ENCODE data around the gene TDRD9.

- TF ChIP-seq CTCF (IDR thresholded peaks at IDR 0.05; ENCODE audit: insufficient read depth, low read depth, low read length) (no peak), EZH2 (IDR thresholded peaks at IDR 0.05; ENCODE audit: insufficient read depth, low read length) (no peak)
Measured at GRCh38 chr14:103941973-103942736, 13.9 kb downstream of the TDRD9 start, which contains the start of gene RD3L.
